ENCODE results near the gene NFE2.

- TF ChIP-seq, protein P1, sequence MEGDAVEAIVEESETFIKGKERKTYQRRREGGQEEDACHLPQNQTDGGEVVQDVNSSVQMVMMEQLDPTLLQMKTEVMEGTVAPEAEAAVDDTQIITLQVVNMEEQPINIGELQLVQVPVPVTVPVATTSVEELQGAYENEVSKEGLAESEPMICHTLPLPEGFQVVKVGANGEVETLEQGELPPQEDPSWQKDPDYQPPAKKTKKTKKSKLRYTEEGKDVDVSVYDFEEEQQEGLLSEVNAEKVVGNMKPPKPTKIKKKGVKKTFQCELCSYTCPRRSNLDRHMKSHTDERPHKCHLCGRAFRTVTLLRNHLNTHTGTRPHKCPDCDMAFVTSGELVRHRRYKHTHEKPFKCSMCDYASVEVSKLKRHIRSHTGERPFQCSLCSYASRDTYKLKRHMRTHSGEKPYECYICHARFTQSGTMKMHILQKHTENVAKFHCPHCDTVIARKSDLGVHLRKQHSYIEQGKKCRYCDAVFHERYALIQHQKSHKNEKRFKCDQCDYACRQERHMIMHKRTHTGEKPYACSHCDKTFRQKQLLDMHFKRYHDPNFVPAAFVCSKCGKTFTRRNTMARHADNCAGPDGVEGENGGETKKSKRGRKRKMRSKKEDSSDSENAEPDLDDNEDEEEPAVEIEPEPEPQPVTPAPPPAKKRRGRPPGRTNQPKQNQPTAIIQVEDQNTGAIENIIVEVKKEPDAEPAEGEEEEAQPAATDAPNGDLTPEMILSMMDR (IDR thresholded peaks at IDR 0.05; ENCODE audit: low read length): peak; percentile 88
- no peak for TF ChIP-seq EZH2 (IDR thresholded peaks at IDR 0.05; ENCODE audit: borderline replicate concordance, low read length)
Observed at GRCh38 chr12:54294152-54294952, 6.5 kb downstream of the NFE2 start.

All from OCI-LY1 (cell line).